ENCODE data around the gene HSD17B4. TPM values are rescaled to one million over a fixed set of nuclear protein-coding genes. Genes with fewer than 3 reads are reported as not detected.
"Not testable (repeated sequence)": the region's sequence is repeated elsewhere in the genome, so short reads cannot be mapped to it uniquely, and the experiment has no call there.

Gene HSD17B4
- total RNA-seq, 1 donor, result 122 TPM

DNA sequence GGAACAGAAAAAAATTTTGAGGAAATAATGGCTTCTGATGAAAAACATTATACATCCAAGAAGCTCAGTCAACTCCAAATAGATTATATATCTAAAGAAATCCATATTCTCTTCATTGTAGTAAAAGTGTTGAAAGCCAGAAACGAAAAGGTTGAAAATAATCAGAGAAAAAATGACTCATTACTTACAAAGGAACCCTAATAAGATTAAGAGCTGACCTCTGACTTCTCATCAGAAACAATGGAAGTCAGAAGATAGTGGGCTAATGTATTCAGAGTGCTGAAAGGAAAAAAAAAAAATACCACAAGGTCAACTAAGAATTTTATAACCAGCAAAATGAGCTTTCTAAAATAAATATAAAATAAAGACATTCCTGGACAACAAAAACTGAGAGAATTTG, 60.0 kb downstream of the HSD17B4 start:
- H3K4me3 ChIP-seq (ENCODE audit: low read depth, low read length), result no peak overlapping the region
- TF ChIP-seq, protein P1, sequence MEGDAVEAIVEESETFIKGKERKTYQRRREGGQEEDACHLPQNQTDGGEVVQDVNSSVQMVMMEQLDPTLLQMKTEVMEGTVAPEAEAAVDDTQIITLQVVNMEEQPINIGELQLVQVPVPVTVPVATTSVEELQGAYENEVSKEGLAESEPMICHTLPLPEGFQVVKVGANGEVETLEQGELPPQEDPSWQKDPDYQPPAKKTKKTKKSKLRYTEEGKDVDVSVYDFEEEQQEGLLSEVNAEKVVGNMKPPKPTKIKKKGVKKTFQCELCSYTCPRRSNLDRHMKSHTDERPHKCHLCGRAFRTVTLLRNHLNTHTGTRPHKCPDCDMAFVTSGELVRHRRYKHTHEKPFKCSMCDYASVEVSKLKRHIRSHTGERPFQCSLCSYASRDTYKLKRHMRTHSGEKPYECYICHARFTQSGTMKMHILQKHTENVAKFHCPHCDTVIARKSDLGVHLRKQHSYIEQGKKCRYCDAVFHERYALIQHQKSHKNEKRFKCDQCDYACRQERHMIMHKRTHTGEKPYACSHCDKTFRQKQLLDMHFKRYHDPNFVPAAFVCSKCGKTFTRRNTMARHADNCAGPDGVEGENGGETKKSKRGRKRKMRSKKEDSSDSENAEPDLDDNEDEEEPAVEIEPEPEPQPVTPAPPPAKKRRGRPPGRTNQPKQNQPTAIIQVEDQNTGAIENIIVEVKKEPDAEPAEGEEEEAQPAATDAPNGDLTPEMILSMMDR (IDR thresholded peaks at IDR 0.05; ENCODE audit: insufficient read depth, low read length), result no peak
- DNase-seq (ENCODE audit: low read depth), result no peak

DNA sequence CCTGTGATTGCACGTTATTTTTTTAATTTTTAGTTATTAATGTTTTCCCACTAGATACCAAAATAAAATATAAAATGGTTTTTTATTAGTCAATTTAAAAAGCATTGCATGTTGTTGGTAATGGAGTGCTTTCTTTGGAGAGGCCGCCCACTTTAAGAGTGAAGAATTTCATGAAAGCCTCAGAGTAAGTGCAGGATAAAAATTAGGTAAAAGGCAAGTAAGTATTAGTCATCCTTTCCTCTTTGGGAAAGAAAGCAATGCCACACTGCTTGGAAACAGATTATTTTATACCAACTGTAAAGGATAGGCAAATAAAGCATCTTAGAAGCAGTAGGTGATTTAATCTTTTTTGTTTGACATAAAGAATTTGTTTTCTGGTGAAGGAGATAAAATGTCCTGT, 62.9 kb downstream of the HSD17B4 start:
- peak; percentile 43 for DNase-seq (ENCODE audit: low read depth)
- H3K4me3 ChIP-seq (ENCODE audit: low read depth, low read length), result no peak overlapping the region
- TF ChIP-seq, protein P1 (IDR thresholded peaks at IDR 0.05; ENCODE audit: insufficient read depth, low read length), result no peak

DNA sequence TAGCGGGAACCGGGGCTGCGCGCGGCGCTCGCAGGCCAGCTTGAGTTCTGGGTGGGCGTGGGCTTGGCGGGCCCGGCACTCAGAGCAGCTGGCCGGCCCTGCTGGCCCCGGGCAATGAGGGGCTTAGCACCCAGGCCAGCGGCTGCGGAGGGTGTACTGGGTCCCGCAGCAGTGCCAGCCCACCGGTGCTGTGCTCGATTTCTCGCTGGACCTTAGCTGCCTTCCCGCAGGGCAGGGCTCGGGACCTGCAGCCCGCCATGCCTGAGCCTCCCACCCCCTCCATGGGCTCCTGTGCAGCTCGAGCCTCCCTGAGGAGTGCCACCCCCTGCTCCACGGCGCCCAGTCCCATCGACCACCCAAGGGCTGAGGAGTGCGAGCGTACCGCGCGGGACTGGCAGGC, 64.8 kb downstream of the HSD17B4 start:
- DNase-seq (ENCODE audit: low read depth); H3K4me3 ChIP-seq (ENCODE audit: low read depth, low read length): not testable (repeated sequence)

DNA sequence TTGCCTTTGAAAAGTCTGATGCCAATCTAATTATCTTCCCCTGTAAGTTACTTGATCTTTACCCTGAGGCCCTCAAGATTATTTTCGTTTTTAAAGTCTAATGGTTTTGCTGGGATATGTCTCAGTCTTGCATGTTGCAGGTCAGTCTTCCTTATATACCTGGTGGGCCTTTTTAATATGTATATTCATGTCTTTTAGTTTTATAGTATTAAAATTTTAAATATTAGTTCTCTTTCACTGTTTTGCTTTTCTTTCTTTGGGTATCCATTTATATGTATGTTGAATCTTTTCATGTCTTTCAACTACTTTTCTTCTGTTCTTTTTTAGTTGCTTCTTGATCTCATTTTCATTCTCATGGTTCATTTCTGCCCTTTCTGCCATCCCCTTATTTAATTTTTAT, 68.9 kb downstream of the HSD17B4 start:
- no peak for DNase-seq (ENCODE audit: low read depth)
- no peak overlapping the region for H3K4me3 ChIP-seq (ENCODE audit: low read depth, low read length)
- TF ChIP-seq, protein P1 (IDR thresholded peaks at IDR 0.05; ENCODE audit: insufficient read depth, low read length), result no peak

DNA sequence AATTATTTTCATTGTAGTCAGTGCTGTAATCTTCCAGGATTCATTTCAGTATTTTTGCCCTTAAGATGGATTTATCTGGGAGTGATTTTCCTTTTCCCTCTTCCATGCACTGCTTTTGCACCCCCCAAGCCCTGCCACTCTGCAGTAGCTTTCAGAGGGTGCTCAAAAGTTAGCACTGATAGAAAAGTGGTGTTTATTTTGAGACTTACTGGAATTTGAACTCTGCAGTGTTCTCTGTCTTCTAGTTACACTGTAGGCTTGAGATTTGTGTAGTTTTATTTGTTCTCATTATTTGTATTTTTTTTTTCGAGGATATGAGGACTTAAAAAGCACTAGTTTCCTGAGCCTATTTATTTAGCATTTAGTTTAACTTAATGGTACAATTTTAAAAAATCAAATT, 70.5 kb downstream of the HSD17B4 start:
- no peak overlapping the region for H3K4me3 ChIP-seq (ENCODE audit: low read depth, low read length)
- DNase-seq (ENCODE audit: low read depth), result no peak
- TF ChIP-seq, protein P1 (IDR thresholded peaks at IDR 0.05; ENCODE audit: insufficient read depth, low read length), result no peak

DNA sequence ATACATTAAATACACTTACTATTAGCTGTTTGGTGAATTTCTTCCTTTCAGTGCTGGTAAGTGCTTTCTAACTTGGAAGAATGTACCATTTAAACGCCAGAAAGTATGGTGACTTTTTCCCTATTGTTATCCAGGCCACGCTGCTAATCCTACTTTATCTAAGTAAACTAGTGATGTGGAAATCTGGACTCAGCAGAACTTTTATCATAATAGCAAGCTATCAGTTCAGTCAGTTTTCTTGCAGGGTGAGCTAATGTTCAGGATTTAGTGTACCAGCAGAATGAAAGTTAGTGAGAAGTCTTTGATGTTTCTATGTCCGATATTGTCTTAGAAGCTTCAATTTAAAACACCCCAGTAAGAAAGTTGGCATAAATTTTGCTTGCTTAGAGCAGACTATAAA, 72.2 kb downstream of the HSD17B4 start:
- no peak overlapping the region for H3K4me3 ChIP-seq (ENCODE audit: low read depth, low read length)
- TF ChIP-seq, protein P1 (IDR thresholded peaks at IDR 0.05; ENCODE audit: insufficient read depth, low read length), result no peak
- DNase-seq (ENCODE audit: low read depth), result peak; percentile 28

DNA sequence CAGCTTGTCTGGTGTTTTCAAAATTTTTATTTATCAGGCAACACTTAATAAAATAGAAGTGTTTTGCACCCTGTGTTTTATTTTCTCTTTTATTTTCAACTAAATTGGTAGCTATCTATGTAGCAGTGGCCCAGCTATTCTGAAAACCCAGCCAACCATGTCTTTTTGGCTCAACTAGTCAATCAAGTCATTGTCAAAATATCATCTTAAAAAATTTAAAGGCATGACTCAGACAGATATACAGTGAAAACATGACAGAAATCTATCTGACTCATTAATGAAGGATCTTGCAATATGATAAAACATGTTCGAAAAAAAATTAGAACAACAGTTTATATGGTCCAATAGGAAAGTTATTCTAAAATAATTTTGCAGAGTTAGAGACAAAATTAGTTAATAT, 75.1 kb downstream of the HSD17B4 start:
- TF ChIP-seq, protein P1 (IDR thresholded peaks at IDR 0.05; ENCODE audit: insufficient read depth, low read length), result no peak

More for the DNA sequence above, 75.1 kb downstream of the HSD17B4 start:
- H3K4me3 ChIP-seq (ENCODE audit: low read depth, low read length), result no peak overlapping the region
- no peak for DNase-seq (ENCODE audit: low read depth)
